ENCODE measurements around the gene SLC15A1. TPM values are rescaled to one million over a fixed set of nuclear protein-coding genes. Genes with fewer than 3 reads are reported as not detected.

The SLC15A1 gene
- total RNA-seq, 2 experiments from 2014 or later: not detected

GRCh38 chr13:98787996-98788395 lies 35.5 kb upstream of the SLC15A1 start:
- no peak overlapping the region for H3K27ac ChIP-seq (ENCODE audit: low read depth in 1 of 2, low read length in 2 of 2)
- Mint-ChIP-seq H3K36me3 (ENCODE audit: low read depth) (peaks cover 14% of the 10 kb centered on the region), H3K4me3 (no peak overlapping the region), H3K27me3 (peaks cover 7% of the 10 kb centered on the region), H3K27ac (no peak overlapping the region), H3K9me3 (peaks cover 13% of the 10 kb centered on the region), H3K4me1 (ENCODE audit: low read depth) (no peaks in the 10 kb centered on the region)
- H3K4me1 ChIP-seq (ENCODE audit: insufficient read depth, low read length): no peaks in the 10 kb centered on the region
- ChIA-PET POLR2A (no interaction called here), CTCF (no interaction called here)
- TF ChIP-seq CTCF (IDR thresholded peaks at IDR 0.05): no peak
- no peak overlapping the region for H3K4me3 ChIP-seq (ENCODE audit: low read length)
- ATAC-seq (ENCODE audit: poor library complexity) (no peak), DNase-seq (no peak)
- intact Hi-C loops (cut with DNase I, micrococcal nuclease): no loop called here
- peaks cover 0 to 14% of the 10 kb centered on the region in 2 experiments for H3K9me3 ChIP-seq (ENCODE audit: control insufficient read depth in 1 of 2, insufficient read depth in 1 of 2, low read length in 2 of 2)
- no peaks in the 10 kb centered on the region for H3K27me3 ChIP-seq (ENCODE audit: control insufficient read depth in 1 of 2, insufficient read depth in 2 of 2, low read length in 2 of 2)
- H3K36me3 ChIP-seq (ENCODE audit: insufficient read depth, low read length): peaks cover 4% of the 10 kb centered on the region

- DNase-seq (no peak), ATAC-seq (ENCODE audit: poor library complexity) (no peak)
- H3K36me3 ChIP-seq (ENCODE audit: insufficient read depth, low read length): no peaks in the 10 kb centered on the region
- peaks cover 11% of the 10 kb centered on the region for H3K9me3 Mint-ChIP-seq
- H3K27ac ChIP-seq (ENCODE audit: low read depth in 1 of 2, low read length in 2 of 2): no peak overlapping the region
- POLR2A ChIA-PET: no interaction called here
- H3K4me1 Mint-ChIP-seq (ENCODE audit: low read depth): no peaks in the 10 kb centered on the region
- peaks cover 0 to 4% of the 10 kb centered on the region in 2 experiments for H3K27me3 ChIP-seq (ENCODE audit: control insufficient read depth in 1 of 2, insufficient read depth in 2 of 2, low read length in 2 of 2)
- CTCF ChIA-PET: no interaction called here
- no peaks in the 10 kb centered on the region for H3K4me1 ChIP-seq (ENCODE audit: insufficient read depth, low read length)
- peaks cover 6% of the 10 kb centered on the region for H3K36me3 Mint-ChIP-seq (ENCODE audit: low read depth)
- no peak overlapping the region for H3K4me3 ChIP-seq (ENCODE audit: low read length)
- H3K4me3 Mint-ChIP-seq: no peak overlapping the region
- peaks cover 12% of the 10 kb centered on the region for H3K27me3 Mint-ChIP-seq
- H3K9me3 ChIP-seq (ENCODE audit: control insufficient read depth in 1 of 2, insufficient read depth in 1 of 2, low read length in 2 of 2): peaks cover 0 to 14% of the 10 kb centered on the region in 2 experiments
- intact Hi-C loops (cut with DNase I, micrococcal nuclease): no loop called here
- no peak for TF ChIP-seq CTCF (IDR thresholded peaks at IDR 0.05)
- no peak overlapping the region for H3K27ac Mint-ChIP-seq
Observed at GRCh38 chr13:98787173-98787572, 34.7 kb upstream of the SLC15A1 start.

GRCh38 chr13:98786023-98786422 lies 33.6 kb upstream of the SLC15A1 start:
- Mint-ChIP-seq H3K4me1 (ENCODE audit: low read depth) (no peaks in the 10 kb centered on the region), H3K9me3 (peaks cover 11% of the 10 kb centered on the region), H3K27me3 (peaks cover 16% of the 10 kb centered on the region), H3K27ac (no peak overlapping the region), H3K4me3 (no peak overlapping the region), H3K36me3 (ENCODE audit: low read depth) (no peaks in the 10 kb centered on the region)
- ATAC-seq (ENCODE audit: poor library complexity) (no peak), DNase-seq (no peak)
- POLR2A ChIA-PET: no interaction called here
- no peak for TF ChIP-seq CTCF (IDR thresholded peaks at IDR 0.05)
- no peaks in the 10 kb centered on the region for H3K36me3 ChIP-seq (ENCODE audit: insufficient read depth, low read length)
- no peaks in the 10 kb centered on the region for H3K4me1 ChIP-seq (ENCODE audit: insufficient read depth, low read length)
- H3K27me3 ChIP-seq (ENCODE audit: control insufficient read depth in 1 of 2, insufficient read depth in 2 of 2, low read length in 2 of 2): peaks cover 0 to 9% of the 10 kb centered on the region in 2 experiments
- no peak overlapping the region for H3K4me3 ChIP-seq (ENCODE audit: low read length)
- intact Hi-C loops (cut with DNase I, micrococcal nuclease): no loop called here
- peaks cover 0 to 9% of the 10 kb centered on the region in 2 experiments for H3K9me3 ChIP-seq (ENCODE audit: control insufficient read depth in 1 of 2, insufficient read depth in 1 of 2, low read length in 2 of 2)
- CTCF ChIA-PET: no interaction called here
- H3K27ac ChIP-seq (ENCODE audit: low read depth in 1 of 2, low read length in 2 of 2): no peak overlapping the region

Measured in CD4-positive, alpha-beta T cell (primary cell).